K562 (cell line): ENCODE data around the gene STK32C. TPM values are rescaled to one million over a fixed set of nuclear protein-coding genes. Genes with fewer than 3 reads are reported as not detected.

ENCODE experiments used
- CCNT2 ChIP-seq: IDR thresholded peaks from 2 replicates; pipeline ENCODE4 v1.6.1; 2011; ENCODE audit warnings: borderline replicate concordance, low read depth, mild to moderate bottlenecking, moderate library complexity, mixed read lengths, low read length; ENCODE audit not compliant: insufficient read length; ENCODE audit errors: extremely low read depth
- CEBPB ChIP-seq: fragments of 450-650 bp; IDR thresholded peaks from 2 replicates; pipeline ENCODE4 v1.6.1; 2016; ENCODE audit warnings: missing genetic modification characterization, missing compliant biosample characterization
- EHMT2 ChIP-seq: fragments of 450-650 bp; IDR thresholded peaks from 2 replicates; pipeline ENCODE4 v1.6.1; 2018; ENCODE audit warnings: antibody characterized with exemption
- ELF1 ChIP-seq: fragments of 200-800 bp; sonication (Bioruptor generic); IDR thresholded peaks from 2 replicates; pipeline ENCODE4 v1.6.1; 2016; ENCODE audit warnings: missing genetic modification characterization, missing compliant biosample characterization
- FOXK1 ChIP-seq: sonication (generic); formaldehyde crosslinking; IDR thresholded peaks from 2 replicates; pipeline ENCODE4 v1.8.0; 2022; ENCODE audit warnings: missing genetic modification reagents, mild to moderate bottlenecking, borderline replicate concordance
- GMEB1 ChIP-seq: fragments of 250-450 bp; sonication (Bioruptor Pico); IDR thresholded peaks from 2 replicates; pipeline ENCODE4 v1.4.0; 2020; ENCODE audit warnings: mild to moderate bottlenecking
- HEY1 ChIP-seq: fragments of 250-450 bp; sonication (Bioruptor Pico); IDR thresholded peaks from 2 replicates; pipeline ENCODE4 v1.5.0; 2020; ENCODE audit warnings: mild to moderate bottlenecking, moderate library complexity, borderline replicate concordance
- ILF3 ChIP-seq: fragments of 450-650 bp; IDR thresholded peaks from 2 replicates; pipeline ENCODE4 v1.6.1; 2018; ENCODE audit warnings: antibody characterized with exemption, mild to moderate bottlenecking, moderate library complexity, borderline replicate concordance
- LEF1 ChIP-seq: fragments of 450-650 bp; IDR thresholded peaks from 2 replicates; pipeline ENCODE4 v1.6.1; 2016; ENCODE audit warnings: mild to moderate bottlenecking
- MXI1 ChIP-seq: IDR thresholded peaks from 2 replicates; pipeline ENCODE4 v1.6.1; 2011; ENCODE audit warnings: low read depth, mild to moderate bottlenecking, improper control_type of control experiment, low read length
- POLR3A ChIP-seq: IDR thresholded peaks from 2 replicates; pipeline ENCODE4 v1.6.1; 2011; ENCODE audit warnings: borderline replicate concordance, mild to moderate bottlenecking, moderate library complexity; ENCODE audit not compliant: insufficient read length, insufficient read depth; ENCODE audit errors: extremely low read depth
- POU5F1 ChIP-seq: fragments of 150-350 bp; IDR thresholded peaks from 2 replicates; pipeline ENCODE4 v1.6.1; 2014; ENCODE audit warnings: borderline replicate concordance, low read length, low read depth, mild to moderate bottlenecking; ENCODE audit not compliant: partially characterized antibody
- PTBP1 ChIP-seq: fragments of 200-400 bp; formaldehyde crosslinking; IDR thresholded peaks from 2 replicates; pipeline ENCODE4 v1.6.1; 2017; ENCODE audit warnings: low read depth, low read length
- RBFOX2 ChIP-seq: fragments of 200-400 bp; formaldehyde crosslinking; IDR thresholded peaks from 2 replicates; pipeline ENCODE4 v1.6.1; 2017; ENCODE audit warnings: low read depth, mild to moderate bottlenecking, low read length, moderate library complexity
- TRIM28 ChIP-seq: fragments of 450-650 bp; IDR thresholded peaks from 2 replicates; pipeline ENCODE4 v1.6.1; 2017
- XRCC3 ChIP-seq: fragments of 450-650 bp; IDR thresholded peaks from 2 replicates; pipeline ENCODE4 v1.6.1; 2017; ENCODE audit warnings: mild to moderate bottlenecking, moderate library complexity
- ZBTB7A ChIP-seq: IDR thresholded peaks from 2 replicates; pipeline ENCODE4 v1.6.1; 2011; ENCODE audit warnings: low read depth, mild to moderate bottlenecking, low read length, moderate library complexity, borderline replicate concordance; ENCODE audit not compliant: control insufficient read depth
- ZNF197 ChIP-seq: fragments of 200-800 bp; sonication (Bioruptor generic); IDR thresholded peaks from 2 replicates; pipeline ENCODE4 v1.6.1; 2016; ENCODE audit warnings: low read depth, missing genetic modification characterization, missing compliant biosample characterization
- ZNF232 ChIP-seq: sonication (generic); formaldehyde crosslinking; IDR thresholded peaks from 2 replicates; pipeline ENCODE4 v1.8.0; 2022; ENCODE audit warnings: mild to moderate bottlenecking, missing genetic modification reagents
- ZNF445 ChIP-seq: fragments of 250-450 bp; sonication (Bioruptor Pico); IDR thresholded peaks from 2 replicates; pipeline ENCODE4 v1.4.0; 2020; ENCODE audit warnings: low read depth, mild to moderate bottlenecking, moderate library complexity
- polyA plus RNA-seq, 8 experiments: library from polyadenylated mRNA; depleted of rRNA in 4 of 8; stranded (reverse) in 5 of 8; unstranded in 3 of 8; fragments of >200 nt; fragmentation: Nextera tagmentation in 2 of 8; fragmentation: Illumina TruSeq in 1 of 8; extraction: Ambion mirVana in 2 of 8; extraction: Trizol in 1 of 8; gene quantifications; 2 replicates each; pipeline versions ENCODE4 v1.2.1 to v1.2.3, GENCODE V29; 2011 to 2014; ENCODE audit warnings: inconsistent platforms in 1 of 8, missing spikeins in 1 of 8
- total RNA-seq, 7 experiments: library from RNA; depleted of rRNA in 6 of 7; stranded (reverse); fragments of >200 nt in 6 of 7; fragmentation: Illumina TruSeq in 2 of 7; extraction: Trizol in 2 of 7; gene quantifications; 2 replicates each; pipeline versions ENCODE4 v1.2.1 to v1.2.3, GENCODE V29; 2011 to 2021; ENCODE audit warnings: low replicate concordance in 1 of 7
- TF ChIP-seq, protein P1 (sequence below): fragments of 200-800 bp; sonication (Bioruptor generic); IDR thresholded peaks from 2 replicates; pipeline ENCODE4 v1.6.1; 2017; ENCODE audit warnings: missing genetic modification characterization, missing compliant biosample characterization
- TF ChIP-seq, protein P2 (sequence below): fragments of 450-650 bp; IDR thresholded peaks from 2 replicates; pipeline ENCODE4 v1.6.1; 2018; ENCODE audit not compliant: partially characterized antibody

STK32C gene
- total and polyA plus RNA-seq, 9 of the 15 experiments (the other 6 are each of a cell fraction or from before 2014, with no cell fraction given) = 1.5 to 20.9 (median 6.5) TPM

DNA sequence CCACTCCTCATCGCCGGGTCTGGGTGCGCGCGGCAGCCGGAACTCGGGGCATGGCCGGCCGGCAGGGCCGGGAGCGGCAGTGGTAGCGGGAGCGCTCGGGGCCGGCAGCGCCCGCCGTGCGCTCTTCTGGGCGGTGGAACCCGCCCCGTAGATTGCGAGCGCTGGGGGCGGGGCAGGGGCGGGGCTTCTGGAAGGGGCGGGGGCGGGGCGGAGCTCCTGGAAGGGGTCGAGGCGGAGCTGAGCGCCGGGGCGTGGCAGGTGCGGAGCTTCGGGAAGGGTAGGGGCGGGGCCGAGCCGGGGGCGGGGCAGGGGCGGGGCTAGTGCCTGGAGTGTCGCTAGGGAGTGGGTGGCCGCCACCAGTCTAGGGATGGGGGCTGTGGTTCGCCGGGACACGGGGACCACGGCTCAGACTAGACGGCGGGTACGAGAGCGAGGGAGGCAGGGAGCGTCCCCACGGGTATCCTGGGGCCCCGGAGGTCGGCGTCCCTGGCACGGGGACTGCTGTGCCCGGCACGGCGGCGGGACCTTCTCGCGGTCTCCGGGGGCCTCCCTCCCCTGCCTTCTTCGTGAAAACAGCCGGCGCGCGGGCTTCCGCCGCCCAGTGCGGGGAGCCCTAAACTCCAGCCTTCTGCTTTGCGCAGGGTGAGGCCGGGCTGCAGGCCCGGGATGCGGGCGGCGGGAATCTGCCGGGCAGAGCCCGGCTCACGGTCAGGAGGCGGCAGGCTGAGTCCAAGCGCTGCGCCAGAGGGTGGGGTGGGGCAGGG lies at the start of gene STK32C (continued):
- TF ChIP-seq, protein P1, sequence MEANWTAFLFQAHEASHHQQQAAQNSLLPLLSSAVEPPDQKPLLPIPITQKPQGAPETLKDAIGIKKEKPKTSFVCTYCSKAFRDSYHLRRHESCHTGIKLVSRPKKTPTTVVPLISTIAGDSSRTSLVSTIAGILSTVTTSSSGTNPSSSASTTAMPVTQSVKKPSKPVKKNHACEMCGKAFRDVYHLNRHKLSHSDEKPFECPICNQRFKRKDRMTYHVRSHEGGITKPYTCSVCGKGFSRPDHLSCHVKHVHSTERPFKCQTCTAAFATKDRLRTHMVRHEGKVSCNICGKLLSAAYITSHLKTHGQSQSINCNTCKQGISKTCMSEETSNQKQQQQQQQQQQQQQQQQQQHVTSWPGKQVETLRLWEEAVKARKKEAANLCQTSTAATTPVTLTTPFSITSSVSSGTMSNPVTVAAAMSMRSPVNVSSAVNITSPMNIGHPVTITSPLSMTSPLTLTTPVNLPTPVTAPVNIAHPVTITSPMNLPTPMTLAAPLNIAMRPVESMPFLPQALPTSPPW (CRISPR knock-in tag) = peak; percentile 57
- TF ChIP-seq ZNF445 (CRISPR knock-in tag) (no peak), CEBPB (tag) (no peak), TRIM28 (no peak), PTBP1 (no peak), MXI1 (no peak), ZNF197 (CRISPR knock-in tag) (no peak), GMEB1 (CRISPR knock-in tag) (no peak), CCNT2 (no peak), ZBTB7A (0 out of 2 replicates have a peak, but pooled peaks have one; percentile 10), ILF3 (no peak), LEF1 (no peak), EHMT2 (no peak), POLR3A (no peak), POU5F1 (no peak), FOXK1 (CRISPR knock-in tag) (no peak), ELF1 (tag) (no peak), RBFOX2 (peak; percentile 36; the same call in 1 of the 2 replicates), HEY1 (no peak), ZNF232 (CRISPR knock-in tag) (no peak), XRCC3 (no peak)
- TF ChIP-seq, protein P2, sequence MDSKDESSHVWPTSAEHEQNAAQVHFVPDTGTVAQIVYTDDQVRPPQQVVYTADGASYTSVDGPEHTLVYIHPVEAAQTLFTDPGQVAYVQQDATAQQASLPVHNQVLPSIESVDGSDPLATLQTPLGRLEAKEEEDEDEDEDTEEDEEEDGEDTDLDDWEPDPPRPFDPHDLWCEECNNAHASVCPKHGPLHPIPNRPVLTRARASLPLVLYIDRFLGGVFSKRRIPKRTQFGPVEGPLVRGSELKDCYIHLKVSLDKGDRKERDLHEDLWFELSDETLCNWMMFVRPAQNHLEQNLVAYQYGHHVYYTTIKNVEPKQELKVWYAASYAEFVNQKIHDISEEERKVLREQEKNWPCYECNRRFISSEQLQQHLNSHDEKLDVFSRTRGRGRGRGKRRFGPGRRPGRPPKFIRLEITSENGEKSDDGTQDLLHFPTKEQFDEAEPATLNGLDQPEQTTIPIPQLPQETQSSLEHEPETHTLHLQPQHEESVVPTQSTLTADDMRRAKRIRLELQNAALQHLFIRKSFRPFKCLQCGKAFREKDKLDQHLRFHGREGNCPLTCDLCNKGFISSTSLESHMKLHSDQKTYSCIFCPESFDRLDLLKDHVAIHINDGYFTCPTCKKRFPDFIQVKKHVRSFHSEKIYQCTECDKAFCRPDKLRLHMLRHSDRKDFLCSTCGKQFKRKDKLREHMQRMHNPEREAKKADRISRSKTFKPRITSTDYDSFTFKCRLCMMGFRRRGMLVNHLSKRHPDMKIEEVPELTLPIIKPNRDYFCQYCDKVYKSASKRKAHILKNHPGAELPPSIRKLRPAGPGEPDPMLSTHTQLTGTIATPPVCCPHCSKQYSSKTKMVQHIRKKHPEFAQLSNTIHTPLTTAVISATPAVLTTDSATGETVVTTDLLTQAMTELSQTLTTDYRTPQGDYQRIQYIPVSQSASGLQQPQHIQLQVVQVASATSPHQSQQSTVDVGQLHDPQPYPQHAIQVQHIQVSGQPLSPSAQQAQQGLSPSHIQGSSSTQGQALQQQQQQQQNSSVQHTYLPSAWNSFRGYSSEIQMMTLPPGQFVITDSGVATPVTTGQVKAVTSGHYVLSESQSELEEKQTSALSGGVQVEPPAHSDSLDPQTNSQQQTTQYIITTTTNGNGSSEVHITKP = peak; percentile 47
